Right hindlimb (tissue), 1 donor: ENCODE results near the gene PC.
"Not testable (repeated sequence)": the region's sequence is repeated elsewhere in the genome, so short reads cannot be mapped to it uniquely, and the experiment has no call there.

Experiments used
- DNase-seq: peaks from one replicate; pipeline ENCODE4 v3.0.0-alpha.2; 2018

Gene PC

GRCh38 chr11:66840317-66841091, 117.7 kb downstream of the PC start:
- no peak for DNase-seq

DNA sequence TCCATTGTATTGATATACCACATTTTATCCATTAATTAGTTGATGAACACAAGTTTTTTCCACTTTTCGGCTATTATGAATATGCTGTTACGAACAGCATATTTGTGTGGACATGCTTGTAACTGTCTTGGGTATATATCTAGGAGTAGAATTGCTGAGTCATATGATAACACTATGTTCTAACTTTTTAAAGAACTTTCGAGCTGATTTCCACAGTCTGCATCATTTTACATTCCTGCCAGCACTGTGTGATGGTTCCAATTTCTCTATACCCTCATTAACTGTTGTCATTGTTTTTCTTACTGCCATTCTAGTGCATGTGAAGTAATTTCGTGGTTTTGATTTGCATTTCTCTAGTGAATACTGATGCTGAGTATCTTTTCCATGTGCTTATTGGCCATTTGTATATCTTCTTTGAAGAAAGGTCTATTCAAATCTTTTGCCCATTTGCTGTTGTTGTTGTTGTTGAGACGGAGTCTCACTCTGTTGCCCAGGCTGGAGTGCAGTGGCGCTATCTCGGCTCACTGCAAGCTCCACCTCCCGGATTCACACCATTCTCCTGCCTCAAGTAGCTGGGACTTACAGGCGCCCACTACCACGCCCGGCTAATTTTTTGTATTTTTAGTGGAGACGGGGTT, 122.3 kb downstream of the PC start:
- DNase-seq = no peak

- DNase-seq = no peak
Measured at GRCh38 chr11:66834943-66835342, 123.2 kb downstream of the PC start.

DNA sequence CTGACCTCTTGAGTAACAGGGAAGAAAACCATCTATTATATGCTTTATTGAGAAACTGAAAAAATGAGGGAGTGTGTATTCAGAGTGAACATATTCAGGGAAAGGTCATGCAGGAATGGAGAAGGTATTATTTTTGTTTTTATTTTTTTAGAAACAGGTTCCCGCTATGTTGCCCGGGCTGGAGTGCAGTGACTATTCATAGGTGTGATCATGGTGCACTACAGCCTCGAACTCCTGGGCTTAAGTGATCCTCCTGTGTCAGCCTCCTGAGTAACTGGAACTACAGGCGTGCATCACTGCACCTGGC, 123.7 kb downstream of the PC start:
- no peak for DNase-seq

GRCh38 chr11:66824573-66824972, 133.6 kb downstream of the PC start:
- DNase-seq = not testable (repeated sequence)

- no peak for DNase-seq
Measured at GRCh38 chr11:66823700-66824099, 134.5 kb downstream of the PC start.

GRCh38 chr11:66820901-66821300, 137.3 kb downstream of the PC start:
- no peak for DNase-seq

- DNase-seq = no peak
Measured at GRCh38 chr11:66820381-66820780, 137.8 kb downstream of the PC start.

DNA sequence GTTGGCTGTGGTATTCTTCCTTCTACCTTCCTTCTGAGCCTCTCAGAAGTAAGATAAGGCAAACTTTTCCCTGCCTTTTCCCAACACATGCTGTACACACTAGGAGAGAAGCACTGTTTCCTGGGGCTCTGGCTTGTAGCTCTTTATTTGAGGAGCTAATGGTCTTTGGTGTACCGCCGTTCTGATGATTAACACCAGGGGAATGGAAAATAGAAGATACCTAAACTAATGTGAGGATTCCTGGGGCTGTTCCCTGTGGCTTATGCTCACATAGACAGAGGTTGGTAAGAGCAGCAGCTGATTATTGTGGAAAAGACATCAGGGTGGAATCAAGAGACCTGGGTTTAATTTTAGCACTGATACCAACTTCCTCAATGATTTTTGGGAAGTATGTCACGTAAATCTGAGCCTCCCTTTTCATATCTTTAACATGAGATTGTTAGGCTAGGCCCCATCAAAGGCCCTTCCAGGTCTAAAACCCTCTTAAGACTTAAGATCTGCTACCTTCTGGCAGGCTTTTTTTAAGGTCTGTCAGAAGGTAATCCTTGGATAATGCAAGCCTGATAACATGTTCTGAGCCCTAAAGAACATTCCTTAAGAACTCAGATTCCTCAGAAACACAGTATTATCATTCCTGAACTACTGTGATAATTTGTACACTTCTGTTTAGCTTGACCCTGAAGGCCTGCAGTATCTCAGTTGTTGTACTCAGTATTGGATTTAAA, 139.8 kb downstream of the PC start:
- DNase-seq = no peak

- DNase-seq = no peak
Measured at GRCh38 chr11:66815646-66816045, 142.5 kb downstream of the PC start.

- DNase-seq = no peak
Measured at GRCh38 chr11:66814678-66815077, 143.5 kb downstream of the PC start.

DNA sequence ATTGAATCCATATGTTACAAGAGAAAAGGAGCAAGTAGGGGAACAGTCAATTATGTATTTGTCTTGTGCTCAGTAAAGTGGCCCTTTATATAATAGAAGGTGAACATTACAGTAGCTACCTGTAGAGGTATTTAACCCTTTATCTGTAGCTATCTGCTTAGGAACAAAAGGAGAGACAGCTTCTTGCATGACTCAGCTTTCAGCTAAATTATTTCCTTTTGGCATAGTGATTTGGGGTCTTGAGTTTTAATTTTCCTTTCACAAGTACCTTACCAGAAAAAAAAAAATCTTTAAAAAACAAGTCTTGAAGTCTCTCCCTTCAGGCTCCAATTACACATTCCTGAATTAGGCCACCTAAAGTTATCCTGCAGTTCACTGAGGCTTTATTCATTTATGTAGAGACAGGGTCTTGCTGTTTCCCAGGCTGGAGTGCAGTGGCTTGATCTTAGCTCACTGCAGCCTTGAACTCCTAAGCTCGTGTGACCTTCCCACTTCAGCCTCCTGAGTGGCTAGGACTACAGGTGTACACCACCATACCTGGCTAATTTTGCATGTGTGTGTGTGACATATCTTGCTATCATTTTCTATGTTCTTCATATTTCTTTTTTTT, 147.5 kb downstream of the PC start:
- DNase-seq = no peak

GRCh38 chr11:66809592-66809991, 148.6 kb downstream of the PC start:
- DNase-seq = no peak

DNA sequence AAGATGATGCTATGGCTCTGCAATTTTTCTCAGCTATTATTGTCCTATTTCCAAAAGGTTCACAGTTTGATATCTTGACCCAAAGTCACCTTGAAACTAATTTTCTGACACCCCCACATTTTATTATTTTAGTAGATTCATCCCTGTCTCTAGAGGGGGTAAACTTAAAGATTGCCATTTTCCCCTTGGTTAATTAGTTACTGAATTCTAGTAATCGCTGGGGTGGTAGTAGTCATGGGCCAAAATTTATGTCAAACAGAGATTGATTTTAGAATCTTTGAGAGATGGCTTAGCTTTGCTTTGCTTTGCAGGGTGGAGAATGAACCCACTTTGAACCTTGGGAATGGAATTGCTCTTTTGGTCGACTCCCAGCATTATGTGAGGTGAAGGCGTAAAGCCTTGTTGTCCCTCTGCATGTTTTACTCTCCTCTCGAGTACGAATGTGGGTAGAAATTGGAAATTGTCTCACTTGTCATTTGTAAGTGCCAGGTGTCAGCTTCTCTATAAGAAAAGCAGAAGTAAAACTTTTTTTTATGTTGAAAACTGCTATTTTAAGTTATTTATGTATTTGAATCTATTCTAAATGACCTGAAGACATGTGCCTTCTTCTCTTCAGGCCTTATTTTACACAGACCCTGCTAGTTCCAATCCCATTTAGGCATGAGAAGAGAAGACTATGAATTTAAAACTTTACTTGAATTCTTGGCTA, 157.3 kb downstream of the PC start:
- no peak for DNase-seq

GRCh38 chr11:66799815-66800214, 158.4 kb downstream of the PC start:
- DNase-seq = not testable (repeated sequence)
